Urothelium cell line (cell line): ENCODE measurements around the gene CATSPERE.
A peak's percentile ranks its signal among the peaks of the same experiment; 100 is the strongest.

Source experiments
- DNase-seq: peaks from one replicate; pipeline ENCODE4 v3.0.0; 2011; ENCODE audit warnings: low spot score, mixed read lengths
- FAIRE-seq: peaks from 2 replicates; lab custom pipeline; 2011; peaks lifted over from hg19 to GRCh38; lab: Jason Lieb, UNC

The CATSPERE gene

GRCh38 chr1:244461245-244462071, at the start of gene CATSPERE:
TSS of gene CATSPERE (plus strand) at chr1:244461273. CDS start at chr1:244461430, 157 bp downstream.
- DNase-seq (peak; percentile 84), FAIRE-seq (no peak)

GRCh38 chr1:244412176-244412575, 48.9 kb upstream of the CATSPERE start:
- no peak for FAIRE-seq
- no peak for DNase-seq

DNA sequence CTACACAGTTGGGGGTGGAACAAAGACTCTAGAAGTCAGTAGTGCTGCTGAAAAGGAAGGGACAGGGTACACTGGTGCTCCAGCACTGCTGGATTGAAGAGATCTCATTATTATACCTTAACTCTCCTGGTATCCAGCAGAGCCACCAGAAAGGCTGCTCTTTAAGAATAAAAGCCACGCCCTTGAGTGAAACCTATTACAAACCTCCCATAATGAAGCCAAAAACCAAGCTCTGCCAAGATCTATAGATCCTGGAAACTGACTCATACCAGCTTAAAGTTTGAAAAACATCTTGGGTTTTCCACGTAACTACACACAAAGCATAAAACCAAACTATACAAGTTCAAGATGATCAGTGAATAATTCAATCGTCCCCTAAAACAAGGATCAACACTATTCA, 47.3 kb upstream of the CATSPERE start:
- DNase-seq, result no peak
- FAIRE-seq, result no peak

DNA sequence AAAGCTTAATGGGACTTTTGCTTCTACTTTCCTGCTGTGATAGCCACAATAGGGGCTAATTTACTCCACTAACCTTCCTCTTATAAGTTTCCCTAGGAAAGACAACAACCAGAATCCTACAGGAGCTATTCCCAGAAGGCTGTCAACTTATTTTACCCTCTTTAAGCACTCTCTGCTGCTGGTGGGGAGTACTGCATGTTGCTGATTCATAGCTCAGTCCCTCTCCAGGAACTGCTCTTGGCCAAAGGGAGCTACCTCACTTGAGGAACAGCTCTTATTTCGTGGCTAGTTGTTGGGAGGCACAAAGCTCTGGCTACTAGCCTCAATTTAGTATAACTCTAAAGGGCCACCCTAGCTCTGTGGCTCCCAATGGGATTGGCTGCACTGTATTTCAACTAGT, 46.5 kb upstream of the CATSPERE start:
- DNase-seq (no peak), FAIRE-seq (no peak)

DNA sequence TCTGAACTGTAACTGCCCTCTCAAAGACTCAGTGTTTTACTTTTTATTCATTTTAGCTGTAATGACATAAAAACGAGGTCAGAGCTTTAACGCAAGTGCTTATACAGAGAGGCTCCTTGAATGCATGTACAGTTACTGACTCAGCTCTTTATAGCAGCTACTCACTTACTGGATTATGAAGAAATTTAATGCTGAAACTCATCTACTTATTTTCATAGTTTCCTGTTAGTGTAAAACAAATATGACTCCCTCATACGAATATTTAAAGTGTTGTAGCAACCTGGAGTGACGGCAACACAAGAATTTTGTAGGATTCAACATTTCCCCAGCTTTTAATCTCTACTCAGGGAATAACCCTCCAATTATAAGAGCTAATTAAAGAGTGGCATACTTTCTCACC, 42.0 kb upstream of the CATSPERE start:
- no peak for DNase-seq
- FAIRE-seq, result no peak

DNA sequence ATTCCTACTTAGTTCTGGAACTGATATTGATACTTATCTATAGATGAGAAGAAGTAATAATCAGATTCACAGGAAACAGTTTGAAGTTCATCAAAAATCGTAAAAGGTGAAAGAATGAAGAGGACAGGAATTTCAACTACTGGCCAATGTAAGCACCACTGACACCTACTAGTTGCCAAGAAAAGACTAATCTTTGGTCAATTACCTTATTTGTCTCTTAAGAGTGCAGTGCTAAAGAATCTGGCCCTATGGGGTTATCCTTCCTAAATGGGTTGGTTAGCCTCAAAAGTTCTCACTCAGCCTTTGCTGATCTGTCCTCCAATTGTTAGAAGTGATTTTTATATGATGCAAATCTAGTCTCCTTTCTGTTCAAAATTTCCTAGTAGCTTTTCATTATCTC, 38.9 kb upstream of the CATSPERE start:
- no peak for FAIRE-seq
- DNase-seq, result no peak

- FAIRE-seq (no peak), DNase-seq (no peak)
These were observed 36.3 kb upstream of the CATSPERE start for GRCh38 chr1:244424649-244425334.

GRCh38 chr1:244427647-244428046, 33.4 kb upstream of the CATSPERE start:
- DNase-seq (no peak), FAIRE-seq (no peak)

- FAIRE-seq (no peak), DNase-seq (no peak)
These were observed 31.3 kb upstream of the CATSPERE start for GRCh38 chr1:244429818-244430217.

DNA sequence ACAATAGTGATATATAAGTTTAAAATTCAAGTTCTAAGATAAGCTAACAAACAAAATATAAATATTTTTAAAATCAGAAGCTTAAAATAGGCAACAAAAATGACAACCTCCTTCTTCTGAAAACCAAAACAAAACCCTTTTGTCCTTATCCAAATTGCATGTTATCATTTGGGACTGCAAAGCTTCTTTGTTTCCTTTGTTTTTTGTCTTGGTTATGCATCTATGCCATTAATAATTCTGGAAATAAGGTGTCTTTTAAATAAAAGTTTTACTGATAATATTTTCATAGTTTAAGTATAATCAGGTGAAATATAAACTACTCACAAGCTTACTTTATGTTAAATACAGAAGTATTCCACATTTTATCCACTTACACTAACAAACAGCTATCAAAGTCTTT, 29.9 kb upstream of the CATSPERE start:
- FAIRE-seq (no peak), DNase-seq (no peak)

GRCh38 chr1:244435562-244436205, 25.4 kb upstream of the CATSPERE start:
- FAIRE-seq (peak; percentile 9), DNase-seq (peak; percentile 27)

DNA sequence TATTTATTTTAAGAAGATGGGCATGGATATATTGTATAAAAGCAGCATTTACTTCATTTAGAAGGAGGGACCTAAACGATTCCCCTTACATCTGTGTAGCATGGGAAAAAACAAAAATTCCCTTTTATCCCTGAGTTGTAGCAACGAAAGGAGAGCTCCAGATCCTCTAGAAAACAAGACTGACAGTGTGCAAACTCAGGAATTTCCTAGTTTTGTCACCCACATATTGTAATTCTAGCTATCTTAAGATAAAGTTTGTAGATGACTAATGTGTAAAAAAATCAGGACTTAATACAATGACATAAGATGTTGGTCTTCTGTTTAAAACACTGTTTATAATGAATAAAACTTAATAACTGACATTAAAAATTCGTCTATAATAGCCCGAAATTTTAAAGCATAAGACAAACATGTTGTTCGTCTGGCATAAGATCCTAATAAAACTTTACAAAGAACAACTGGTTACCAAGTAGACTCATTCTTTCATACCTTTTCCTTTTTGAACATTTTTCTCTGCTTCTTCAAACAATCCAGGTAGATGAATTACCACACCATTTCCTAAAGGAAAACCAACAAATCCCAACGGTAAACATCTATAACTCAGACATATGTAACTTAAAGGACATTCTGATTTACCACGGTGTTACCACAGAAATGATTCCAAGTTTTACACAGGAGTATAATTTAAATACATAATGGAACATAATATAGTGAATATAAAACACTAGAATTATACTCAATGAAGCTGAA, 24.6 kb upstream of the CATSPERE start:
- DNase-seq, result no peak
- FAIRE-seq, result no peak

DNA sequence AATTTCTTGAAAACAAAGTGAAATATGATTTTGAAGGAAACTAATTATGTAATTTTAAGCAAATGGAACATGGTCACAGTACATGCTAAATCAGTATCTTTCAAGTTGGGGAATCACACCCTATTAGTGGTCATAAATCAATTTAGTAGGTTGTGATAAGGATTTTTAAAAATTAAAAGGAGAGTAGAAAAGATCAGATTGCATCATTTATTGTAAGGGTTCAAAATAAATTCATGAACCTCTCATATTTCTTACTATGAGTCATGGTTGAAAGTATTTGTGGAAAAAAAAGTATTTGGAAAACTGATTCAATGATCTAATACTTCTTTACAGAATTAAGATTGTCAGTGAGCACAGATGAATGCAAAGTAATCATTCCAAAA, 24.0 kb upstream of the CATSPERE start:
- DNase-seq (no peak), FAIRE-seq (no peak)

- DNase-seq, result no peak
- no peak for FAIRE-seq
These were observed 21.6 kb upstream of the CATSPERE start for GRCh38 chr1:244439391-244440032.

DNA sequence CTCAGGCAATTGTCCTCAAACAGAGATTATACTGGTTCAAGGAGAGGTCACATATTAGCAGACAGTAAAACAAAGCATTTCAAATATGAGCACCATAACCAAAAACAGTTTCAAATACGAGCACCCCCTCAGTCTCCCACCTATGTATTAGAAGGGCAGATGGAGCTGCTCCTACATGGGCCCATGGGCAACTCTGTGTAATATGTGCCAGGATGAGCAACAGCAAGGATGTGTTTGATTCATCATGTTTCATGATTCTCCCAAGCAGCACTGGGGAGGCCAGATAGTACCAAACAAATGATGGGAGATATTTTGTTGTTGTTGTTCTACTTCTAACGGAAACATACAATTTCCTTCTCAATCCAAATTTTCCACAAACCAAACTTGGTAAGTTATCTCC, 18.2 kb upstream of the CATSPERE start:
- FAIRE-seq (no peak), DNase-seq (no peak)

- FAIRE-seq (no peak), DNase-seq (no peak)
These were observed 16.2 kb upstream of the CATSPERE start for GRCh38 chr1:244444854-244445253.

- DNase-seq, result no peak
- FAIRE-seq, result no peak
These were observed 15.5 kb upstream of the CATSPERE start for GRCh38 chr1:244445320-244446181.

GRCh38 chr1:244447024-244447423, 14.0 kb upstream of the CATSPERE start:
- FAIRE-seq (no peak), DNase-seq (no peak)

DNA sequence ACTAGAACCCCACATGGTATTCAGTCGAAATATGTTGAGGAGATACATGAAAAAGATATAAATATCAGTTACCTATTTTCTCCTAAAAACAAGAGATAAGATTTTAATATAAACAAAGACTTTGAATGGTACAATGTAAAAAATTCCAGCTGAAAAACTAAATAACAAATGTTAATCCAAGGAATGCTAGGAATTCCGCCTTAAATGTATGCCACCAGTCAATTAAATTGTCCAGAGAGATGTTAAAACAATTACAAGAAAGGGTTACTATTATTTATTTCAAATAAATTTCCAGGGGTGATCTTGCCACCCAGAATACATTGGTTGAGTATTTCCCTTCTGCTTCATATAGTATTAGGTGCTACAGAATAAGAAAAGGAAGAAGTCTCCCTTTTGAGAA, 13.5 kb upstream of the CATSPERE start:
- FAIRE-seq (no peak), DNase-seq (no peak)
